GM04504 (cell line): Measurements from ENCODE around the gene EDEM3.
"Not testable (repeated sequence)": the region's sequence is repeated elsewhere in the genome, so short reads cannot be mapped to it uniquely, and the experiment has no call there.

ENCODE experiments used
- DNase-seq: peaks from one replicate; pipeline ENCODE4 v3.0.0-alpha.2; 2012; ENCODE audit warnings: low read depth

The EDEM3 gene

DNA sequence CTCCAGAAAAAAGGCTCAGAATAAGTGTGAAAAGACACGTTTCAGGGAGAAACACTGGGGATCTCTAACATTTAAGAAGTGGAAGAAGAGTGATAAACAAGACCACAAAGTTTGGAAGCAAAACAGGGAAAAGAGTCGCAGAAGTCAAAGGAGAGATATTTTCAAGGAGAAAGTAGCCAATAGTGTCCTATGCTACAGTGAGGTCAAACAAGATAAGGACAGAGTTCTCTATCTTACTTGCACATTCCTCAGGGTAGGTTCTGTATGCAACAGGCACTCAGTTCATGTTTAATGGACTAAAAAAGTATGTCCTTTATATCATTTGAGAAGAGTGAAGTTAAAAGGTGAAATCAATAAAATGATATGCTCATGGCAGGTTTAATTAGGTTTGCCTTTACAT lies 13.8 kb upstream of the EDEM3 start:
- no peak for DNase-seq

DNA sequence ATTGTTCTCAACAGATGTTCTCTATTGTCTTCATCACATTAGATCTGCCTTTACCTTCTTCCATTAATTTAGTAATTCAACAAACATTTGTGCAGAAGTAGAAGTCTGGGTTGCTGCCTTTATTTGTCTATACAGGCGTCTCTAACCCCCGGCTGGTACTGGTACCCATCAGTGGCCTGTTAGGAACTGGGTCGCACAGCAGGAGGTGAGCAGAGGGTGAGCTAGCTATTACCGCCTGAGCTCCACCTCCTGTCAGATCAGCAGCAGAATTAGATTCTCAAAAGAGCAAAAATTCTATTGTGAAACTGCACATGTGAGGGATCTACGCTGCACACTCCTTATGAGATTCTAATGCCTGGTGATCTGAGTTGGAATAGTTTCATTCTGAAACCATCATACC lies 12.9 kb upstream of the EDEM3 start:
- DNase-seq: no peak

DNA sequence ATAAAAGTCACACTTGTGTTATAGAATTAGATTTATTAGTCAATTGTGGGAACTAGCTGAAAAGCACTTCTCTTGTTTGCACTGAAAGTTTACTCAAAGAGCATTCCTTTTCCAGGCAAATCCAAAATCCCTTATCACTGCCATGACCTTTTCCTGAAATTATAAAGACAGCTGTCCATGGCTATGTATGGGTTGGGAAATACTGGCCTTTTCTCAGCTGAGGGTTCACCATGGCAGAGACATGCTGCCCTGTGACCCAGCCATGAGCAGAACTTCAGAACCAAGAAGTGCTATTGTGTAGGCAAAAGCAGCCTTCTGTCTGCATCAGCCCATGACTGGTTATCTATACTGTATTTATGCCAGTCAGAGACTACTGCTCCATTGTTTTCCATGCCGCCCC lies 9.8 kb upstream of the EDEM3 start:
- no peak for DNase-seq

DNA sequence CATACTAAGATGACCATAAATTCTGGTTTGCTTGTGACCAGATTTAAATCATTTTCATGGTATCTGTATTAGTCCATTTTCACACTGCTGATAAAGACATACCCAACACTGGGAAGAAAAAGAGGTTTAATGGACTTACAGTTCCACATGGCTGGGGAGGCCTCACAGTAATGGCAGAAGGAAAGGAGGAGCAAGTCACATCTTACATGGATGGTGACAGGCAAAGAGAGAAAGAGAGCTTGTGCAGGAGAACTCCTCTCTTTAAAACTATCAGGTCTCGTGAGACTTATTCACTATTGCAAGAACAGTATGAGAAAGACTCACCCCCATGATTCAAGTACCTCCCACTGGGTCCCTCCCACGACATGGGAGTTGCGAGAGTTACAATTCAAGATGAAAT lies 8.9 kb upstream of the EDEM3 start:
- DNase-seq: not testable (repeated sequence)

DNA sequence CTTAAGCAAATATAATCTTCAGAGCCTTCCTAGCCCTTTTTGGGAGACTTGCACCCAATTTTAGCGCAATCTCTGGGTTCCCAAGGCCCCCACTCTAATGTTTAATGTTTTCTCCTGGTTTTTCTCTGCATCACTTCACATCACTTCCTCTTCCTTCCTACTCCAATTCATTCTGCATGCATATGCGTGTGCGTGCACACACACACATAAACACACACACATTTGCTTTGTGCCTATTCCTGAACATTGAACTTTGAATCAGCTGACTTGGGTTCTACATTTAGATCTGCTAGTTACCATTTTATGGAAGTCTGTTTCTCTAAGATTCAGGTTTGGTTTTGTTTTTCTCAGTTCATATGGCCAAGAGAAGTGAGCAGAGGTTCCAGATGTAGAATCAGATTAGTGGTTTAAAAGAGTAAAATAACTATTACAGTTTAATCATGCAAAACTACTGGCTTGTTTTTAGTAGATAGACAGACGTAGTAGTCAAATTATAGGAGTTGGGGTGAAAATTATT lies 7.4 kb upstream of the EDEM3 start:
- DNase-seq: no peak

DNA sequence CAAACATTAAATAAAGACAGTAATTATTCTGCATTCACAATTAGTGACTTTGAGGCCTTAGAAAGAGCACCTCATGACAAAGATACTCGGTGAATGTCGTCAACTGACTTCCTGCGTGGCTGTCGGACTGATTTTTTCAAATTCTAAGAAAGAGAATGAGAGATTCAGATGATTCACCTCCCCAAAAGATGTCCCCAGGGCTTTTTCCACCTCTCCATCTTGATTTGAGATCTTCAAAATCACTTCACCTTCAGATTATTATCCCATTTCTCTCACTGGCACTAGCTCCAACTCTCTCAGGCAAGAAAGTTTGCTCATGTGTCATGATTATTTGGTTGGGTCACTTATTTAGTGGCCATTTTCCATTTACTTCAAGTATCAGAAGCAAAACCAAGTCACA lies 5.0 kb upstream of the EDEM3 start:
- no peak for DNase-seq

DNA sequence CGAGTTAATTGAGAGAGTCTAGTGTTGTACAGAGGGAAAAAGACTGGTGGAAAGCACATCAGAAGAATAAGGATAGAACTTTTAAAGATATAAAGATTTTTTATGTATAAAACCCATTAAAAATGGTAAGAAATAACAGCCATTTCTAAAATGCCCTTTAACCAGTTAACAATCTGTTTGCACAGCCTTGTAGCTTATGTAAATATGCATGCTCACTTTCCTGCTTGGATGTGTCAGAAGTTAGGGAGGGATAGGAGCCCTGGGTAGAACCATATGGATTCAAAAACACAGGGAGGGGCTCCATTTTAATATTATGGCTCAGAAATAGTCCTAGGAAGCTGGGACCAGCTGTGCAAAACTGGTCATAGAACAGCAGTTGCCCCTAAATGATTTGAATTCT lies 4.5 kb upstream of the EDEM3 start:
- no peak for DNase-seq

DNA sequence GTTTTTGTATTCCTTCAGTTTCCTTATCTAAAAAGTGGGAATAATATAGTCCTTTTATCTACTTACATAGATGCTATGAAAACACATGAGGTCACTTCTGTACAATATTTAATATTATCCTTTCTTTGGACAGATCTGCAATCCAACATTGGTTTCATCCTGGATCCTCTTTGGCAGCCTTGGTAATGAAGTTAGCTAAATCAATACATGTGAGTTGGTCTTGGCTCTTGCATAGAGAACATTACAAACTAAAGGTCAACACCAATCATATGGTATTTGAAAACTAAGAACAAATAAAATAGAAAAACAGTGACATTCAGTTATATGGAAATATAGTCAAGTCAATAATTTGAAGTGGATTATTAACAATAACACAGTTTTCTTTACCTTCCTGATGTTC lies 3.2 kb upstream of the EDEM3 start:
- no peak for DNase-seq

DNA sequence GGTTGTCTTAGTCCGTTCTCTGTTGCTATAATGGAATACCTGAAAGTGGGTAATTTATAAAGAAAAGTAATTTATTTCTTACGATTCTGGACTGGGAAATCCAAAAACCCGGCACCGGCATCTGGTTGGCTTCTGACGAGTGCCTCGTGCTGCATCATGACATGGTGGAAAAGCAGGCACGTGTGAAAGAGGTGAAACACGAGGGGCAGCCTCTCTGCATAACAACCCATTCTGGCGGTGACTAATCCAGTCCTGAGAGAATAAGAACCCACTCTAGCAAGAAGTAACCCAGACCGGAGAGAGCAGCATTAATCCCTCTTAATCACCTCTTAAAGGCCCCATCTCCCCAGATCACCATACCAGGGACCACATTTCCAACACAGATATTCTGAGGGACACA lies 2.7 kb upstream of the EDEM3 start:
- DNase-seq: no peak

DNA sequence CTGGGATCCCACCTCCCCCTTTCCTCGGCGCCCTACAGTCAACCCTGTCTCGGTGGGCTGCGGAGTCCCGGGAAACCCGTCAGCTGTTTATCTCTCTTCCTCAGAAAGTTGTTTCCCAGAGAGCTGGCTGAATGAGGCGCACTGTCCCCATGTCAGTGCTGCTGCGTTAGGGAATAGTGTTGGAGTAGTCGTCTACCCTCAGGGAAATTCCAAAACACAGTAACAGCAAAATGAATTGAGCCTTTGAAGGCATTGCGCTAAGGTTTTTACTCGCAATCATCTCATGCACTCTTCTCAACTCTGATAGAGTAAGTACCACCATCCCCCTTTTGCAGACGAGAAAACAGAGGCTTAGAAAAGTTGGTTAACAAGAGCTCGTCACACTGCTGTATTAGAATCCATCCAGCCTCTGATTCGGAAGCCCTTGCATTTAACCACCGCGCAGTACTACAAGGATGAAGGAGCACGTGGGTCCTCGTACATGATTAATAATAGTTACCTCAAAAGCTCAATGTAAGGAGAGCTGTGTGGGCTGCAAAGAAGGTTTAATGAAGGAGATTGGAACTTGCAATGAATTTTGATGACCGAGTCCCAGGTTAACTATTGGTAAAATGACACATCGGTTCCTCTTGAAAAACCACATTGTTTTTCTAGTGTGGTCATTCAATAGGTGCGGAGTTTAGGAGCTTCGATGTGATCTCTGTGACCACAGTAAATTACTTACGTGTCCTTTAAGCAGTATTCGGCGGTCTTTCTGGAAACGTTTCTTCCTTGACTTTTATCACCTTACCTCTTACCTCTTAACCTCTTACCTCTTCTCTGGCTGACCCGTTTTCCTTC lies 788 bp upstream of the EDEM3 start:
- no peak for DNase-seq

DNA sequence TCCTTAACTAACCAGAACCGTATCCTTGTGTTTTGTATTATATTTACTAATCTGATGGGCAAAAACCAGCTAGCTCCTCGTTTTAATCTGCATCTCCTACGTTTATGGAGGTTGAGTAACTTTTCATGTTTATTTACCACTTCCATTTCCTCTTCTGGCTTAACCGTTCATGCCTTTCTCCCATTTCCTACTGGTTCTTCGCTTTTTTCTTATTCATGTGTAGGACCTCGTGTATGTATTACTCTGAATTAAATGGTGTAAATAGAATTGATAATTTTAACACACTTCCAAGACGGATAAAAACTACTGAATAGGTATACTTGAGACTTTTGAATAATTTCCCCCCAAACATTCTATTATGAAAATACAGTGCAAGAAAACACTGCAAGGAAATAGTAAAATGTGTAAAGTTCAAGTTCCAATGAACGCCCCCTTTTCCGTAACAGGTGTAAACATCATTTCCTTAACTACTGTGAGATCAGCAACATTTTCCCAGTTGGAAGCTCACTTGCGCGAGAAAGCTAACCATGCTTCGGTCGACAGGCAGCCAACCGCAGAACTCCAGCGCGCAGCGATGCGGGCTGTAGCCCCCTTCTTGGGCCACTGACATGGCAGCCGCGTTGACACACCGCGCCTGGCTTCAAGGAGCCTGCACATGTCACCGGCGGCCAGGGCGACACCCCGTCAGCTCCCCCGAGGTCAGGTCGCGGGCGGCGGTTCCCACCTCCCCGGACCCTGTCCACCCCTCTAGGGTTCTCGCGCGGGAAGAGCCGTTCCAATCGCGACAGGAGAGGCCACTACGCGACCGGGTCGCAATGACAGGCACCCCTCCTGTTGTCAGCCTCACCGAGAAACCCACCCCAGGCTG lies 816 bp downstream of the EDEM3 start:
- no peak for DNase-seq

DNA sequence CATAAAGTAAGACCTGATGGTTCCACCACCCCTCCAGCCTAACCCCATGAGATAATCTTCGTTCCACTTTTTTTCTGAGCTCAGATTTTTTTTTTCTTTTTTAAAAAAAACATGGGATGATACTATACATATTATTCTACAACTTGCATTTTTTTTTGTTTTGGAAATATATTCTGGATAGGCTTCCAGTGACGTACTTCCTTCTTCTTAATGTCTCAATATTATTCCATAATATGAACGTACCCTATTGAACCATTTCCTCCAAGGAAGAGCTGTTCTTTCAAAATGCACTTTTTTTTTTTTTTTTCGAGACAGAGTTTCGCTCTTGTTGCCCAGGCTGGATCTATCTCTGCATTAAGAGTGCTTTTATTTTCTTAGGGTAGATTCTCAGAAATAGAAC lies 1.5 kb downstream of the EDEM3 start:
- DNase-seq: no peak

DNA sequence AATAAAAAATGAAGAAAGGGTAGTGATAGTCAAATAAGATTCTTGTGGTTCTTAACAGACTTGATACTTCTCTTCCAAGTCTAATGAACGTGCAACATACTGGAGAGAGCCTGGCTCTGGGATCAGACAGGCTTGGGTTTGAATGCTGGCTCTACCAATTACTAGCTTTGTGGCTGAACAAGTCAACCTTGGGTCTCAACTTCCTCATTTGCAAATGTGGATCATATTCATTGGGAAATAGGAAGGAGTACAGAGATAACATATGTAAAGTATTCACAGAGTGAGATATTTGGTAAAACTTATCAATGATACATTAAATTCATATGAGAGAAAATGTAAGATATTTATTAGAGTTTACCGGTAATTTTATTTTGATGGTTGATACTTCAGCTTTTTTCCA lies 2.0 kb downstream of the EDEM3 start:
- no peak for DNase-seq

DNA sequence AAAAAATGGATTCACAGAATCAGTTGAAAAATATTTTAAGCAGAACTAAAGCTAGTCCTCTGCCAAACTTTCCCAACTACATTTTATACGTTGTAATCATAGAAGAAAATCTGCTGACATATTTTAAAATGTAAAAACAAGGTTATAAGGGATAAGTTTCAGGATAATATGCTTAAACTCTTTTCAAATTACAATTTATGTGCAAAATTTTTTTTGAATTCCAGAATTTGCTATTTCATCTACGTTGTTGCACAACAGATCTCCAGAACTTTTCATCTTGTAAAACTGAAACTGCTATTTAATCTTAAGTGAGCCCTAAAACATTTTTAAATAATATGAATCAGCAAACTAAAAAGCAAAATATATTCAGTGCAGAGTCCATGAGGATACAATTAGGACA lies 5.9 kb downstream of the EDEM3 start:
- DNase-seq: no peak

DNA sequence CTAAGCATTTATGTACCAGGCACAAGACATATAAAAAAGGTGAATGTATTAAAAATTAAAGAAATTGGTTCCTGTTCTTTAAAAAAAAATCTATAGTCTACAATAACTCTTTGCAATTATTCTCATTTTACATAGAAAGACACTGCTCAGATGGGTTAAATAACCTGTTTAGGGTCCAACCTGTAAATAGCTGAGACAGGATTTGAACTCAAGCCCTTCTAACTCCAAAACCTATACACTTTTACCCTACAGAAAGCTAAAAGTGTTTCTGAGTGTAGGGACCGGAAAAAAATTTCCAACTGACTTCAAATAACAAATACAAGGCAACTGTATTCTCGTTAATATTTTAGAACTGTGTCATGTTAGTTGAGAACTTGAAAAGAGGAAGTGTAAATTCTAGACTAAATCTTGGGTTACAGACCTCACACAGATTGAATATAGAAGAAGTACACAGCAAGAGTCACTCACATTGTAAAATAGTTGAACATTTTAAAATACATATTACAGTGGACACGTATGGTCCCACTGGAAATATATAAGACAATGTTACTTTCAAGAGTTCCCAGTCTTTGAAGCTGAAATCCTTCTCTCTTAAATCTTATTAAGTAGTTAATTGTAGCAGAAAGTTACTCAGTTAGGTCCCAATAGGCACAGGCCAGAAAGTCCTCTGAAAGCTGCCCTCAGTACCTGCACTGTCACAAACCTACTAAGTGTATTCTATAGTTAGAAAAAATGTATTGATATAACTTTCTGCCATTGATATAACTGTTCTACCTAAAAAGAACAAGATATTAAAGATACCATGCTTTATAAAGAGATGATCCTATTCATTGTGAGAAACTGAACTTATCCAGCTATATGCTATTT lies 7.3 kb downstream of the EDEM3 start:
- no peak for DNase-seq

DNA sequence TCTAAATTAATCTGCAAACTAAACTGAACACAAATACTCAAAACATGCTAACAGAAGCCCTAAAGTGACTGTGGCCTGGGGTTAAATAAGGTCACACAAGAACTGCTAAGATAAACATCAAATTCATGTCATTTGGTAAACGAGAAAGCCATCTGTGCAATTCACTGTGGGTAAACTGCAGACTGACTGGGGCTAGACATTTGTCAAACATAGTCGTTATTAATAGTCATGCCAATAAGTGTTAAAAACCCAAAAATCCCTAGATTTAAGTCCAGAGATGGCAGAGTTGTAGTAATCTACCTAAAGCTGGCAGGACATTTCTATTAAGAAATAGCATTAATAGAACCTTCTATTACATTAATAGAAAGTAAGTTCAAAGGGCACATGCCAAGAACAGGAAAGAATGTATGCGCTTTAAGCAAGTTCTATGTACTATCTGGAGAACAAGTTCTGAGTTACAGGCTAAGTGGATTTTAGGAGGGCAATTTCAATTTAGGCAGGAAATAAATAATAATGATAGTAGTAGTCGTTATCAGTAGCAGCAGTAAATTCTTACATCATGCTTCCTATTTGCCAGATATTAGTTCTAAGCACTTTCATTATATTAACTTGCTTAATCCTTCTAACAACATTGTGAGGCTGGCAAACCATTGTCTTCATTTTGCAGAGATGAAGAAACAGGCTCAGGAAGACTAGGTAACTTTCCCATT lies 8.6 kb downstream of the EDEM3 start:
- DNase-seq: no peak

DNA sequence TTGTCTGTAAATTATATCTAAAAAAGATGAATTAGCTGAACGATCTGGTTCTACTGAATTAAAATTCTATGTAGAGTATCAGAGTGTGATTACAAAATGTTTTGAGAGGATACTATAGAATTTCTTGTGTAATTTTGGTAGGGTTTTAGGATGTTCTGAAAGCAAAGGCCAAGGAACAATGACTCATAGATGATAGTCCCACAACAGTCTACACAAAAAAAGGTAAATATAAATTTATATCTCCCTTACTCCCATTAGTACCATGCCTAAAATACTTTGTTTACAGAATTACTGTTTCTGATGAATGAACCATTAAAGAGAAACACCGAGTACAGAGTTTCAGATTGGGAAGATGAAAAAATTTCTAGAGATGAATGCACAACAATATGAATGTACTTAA lies 9.5 kb downstream of the EDEM3 start:
- DNase-seq: no peak

DNA sequence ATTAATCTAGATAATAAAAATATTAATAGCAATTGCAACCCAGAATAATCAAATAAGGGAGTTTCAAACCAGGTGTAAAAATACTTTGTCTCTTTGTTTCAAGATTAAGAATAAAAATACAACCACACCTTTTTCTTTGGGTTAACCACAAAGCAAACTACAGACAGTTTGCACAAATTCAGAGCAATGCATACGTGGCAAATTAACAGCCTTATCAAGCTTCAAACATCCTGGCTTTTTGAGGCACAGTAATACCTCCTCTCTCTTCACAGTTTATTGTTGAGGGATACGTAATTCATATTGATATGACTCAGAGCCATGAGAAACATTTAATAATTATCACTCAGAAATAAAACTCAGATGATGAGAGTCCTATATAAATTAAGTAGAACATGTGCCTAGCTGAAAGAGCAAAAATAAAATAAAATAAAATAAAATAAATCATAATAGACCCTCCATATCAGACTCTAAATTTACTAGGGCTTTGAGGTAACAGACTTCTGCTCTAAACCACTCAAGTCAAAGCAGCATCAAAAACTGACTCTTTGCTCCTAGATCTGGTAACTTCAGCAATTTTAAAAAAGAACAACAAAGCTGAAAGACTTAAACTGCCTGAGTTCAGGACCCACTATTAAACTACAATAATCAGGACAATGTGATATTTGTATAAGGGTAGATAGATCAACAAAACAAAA lies 11.4 kb downstream of the EDEM3 start:
- no peak for DNase-seq

DNA sequence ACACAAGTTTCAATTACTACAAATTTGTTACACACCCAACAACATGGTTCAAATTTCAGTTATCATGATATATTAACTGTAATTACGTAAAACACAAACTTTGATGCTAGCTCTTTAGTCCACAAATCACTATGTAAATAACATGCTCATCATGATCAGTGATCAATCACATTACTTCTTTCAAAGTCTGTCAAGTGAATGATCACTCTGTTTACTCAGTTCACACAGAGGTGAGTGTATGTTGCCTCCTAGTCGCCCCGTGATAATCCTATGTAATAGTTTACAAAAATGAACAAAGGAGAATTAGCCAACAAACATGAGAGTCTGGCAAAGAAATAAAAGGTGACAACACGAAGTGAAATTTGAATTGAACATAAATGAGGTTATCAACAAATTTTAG lies 14.3 kb downstream of the EDEM3 start:
- no peak for DNase-seq

DNA sequence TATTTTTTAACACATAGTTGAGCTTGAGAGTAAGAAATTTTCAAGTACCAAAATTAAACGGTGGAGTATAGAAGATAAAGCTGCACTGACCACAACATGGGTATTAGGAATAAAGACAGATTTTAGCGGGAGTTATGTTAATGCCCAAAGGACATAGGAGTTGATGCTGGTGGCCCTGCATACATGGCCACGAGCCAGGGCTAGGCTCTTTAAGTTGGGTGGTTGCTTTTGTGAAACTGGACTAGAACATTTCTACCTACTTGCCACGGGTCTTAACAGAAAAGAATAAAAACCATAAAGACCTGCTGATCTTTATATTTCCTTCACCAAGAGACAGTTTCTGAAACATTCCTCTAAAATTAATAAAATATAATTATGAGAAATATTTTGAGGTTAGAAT lies 14.9 kb downstream of the EDEM3 start:
- DNase-seq: no peak

DNA sequence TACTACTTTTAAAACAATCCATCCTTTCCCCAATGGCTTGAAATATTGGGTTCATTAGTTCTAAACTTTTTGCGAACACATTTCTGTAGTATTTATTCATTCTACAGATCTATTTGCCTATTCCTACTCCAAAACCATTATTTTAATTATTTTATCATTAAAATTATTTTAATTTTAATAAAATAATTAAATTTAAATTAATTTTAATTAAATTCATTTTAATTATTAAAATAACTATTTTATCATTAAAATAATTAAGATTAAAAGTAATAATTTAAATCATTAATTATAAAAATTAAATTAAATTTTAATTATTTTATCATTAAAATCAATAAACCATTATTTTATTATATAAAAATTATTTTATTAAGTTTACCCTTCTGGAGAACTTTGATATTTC lies 15.6 kb downstream of the EDEM3 start:
- no peak for DNase-seq
